Stimulated activated CD4-positive, alpha-beta T cell treated with anti-CD3 and anti-CD28 coated beads, Interleukin-1b, Interleukin-23, amount 100 ng/mL, for 4 hours (primary cell): ENCODE data around the gene PHETA1.

Experiments
- DNase-seq, 2 donors: peaks; one replicate each; pipeline ENCODE4 v3.0.0-alpha.2; 2020; ENCODE audit warnings: low read depth in 2 of 2

PHETA1 gene

GRCh38 chr12:111368788-111369495 lies at the start of gene PHETA1:
Gene PHETA1 (minus strand): TSS chr12:111369095. CDS start chr12:111363427, 5,668 bp downstream.
- DNase-seq: peak; percentile 70 to 82

- no peak for DNase-seq
Measured at GRCh38 chr12:111418594-111418880, 49.6 kb upstream of the PHETA1 start.

- no peak for DNase-seq
Measured at GRCh38 chr12:111417784-111418593, 49.1 kb upstream of the PHETA1 start.

- no peak for DNase-seq
Measured at GRCh38 chr12:111417290-111417689, 48.4 kb upstream of the PHETA1 start.

DNA sequence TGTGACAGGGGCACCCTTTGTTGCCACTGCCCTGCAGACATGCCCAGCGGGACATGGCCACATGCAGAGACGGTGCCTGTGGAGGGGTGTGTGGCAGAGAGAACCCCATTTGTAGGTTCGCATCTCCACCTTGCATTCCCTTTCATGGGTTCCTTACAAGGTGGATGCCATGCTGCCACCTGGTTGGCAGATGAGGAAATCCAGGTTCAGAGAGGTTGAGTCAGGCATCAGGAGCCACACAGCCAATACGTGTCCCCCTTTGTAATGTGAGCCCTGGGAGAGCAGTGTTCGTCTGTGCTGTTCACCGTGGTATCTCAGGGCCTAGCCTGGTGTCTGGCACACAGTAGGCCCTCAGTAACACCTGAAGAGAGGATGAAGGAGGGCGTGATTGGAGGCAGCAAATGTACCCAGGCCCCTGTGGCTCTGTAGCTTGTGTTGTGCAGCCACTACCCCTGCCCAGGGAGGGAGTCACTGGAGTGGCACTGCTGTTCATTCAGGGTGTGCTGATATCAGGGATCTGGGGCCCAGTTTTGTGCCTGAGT lies 45.9 kb upstream of the PHETA1 start:
- no peak for DNase-seq

- DNase-seq: no peak
Measured at GRCh38 chr12:111413442-111414086, 44.7 kb upstream of the PHETA1 start.

- no peak for DNase-seq
Measured at GRCh38 chr12:111412830-111413441, 44.0 kb upstream of the PHETA1 start.

DNA sequence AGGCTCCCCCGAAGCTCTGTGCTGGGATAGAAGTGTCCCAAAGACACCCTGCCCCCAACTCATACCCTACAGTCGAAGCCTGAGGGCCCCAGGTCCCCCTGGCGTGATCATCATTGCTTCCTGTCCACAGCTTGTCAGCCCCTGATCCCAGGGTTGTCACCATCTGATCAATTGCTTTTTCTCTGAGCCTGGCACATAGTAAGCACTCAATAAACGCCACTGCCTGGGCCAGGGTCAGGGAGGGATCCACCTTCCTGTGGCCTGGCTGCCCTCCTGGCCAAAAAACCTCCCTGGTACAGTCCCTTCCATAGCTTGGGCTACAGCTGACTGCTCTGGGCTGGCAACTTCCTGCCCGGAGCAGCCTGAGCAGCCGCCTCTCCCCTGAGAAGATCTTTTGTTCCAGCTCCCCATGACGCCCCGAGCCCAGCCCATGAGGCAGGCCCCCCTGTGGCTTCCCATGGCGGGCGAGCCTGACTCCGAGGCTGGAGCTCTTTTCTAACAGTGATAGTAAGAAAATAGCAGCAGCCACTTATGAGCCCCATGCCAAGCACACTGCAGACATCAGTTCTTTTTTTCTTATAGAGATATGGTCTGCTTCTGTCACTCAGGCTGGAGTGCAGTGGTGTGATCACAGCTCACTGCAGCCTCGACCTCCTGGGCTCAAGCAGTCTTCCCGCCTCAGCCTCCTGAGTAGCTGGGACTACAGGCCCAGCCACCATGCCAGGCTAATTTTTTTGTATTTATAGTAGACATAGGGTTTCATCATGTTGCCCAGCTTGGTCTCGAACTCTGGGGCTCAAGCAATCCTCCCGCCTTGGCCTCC lies 43.3 kb upstream of the PHETA1 start:
- no peak for DNase-seq

DNA sequence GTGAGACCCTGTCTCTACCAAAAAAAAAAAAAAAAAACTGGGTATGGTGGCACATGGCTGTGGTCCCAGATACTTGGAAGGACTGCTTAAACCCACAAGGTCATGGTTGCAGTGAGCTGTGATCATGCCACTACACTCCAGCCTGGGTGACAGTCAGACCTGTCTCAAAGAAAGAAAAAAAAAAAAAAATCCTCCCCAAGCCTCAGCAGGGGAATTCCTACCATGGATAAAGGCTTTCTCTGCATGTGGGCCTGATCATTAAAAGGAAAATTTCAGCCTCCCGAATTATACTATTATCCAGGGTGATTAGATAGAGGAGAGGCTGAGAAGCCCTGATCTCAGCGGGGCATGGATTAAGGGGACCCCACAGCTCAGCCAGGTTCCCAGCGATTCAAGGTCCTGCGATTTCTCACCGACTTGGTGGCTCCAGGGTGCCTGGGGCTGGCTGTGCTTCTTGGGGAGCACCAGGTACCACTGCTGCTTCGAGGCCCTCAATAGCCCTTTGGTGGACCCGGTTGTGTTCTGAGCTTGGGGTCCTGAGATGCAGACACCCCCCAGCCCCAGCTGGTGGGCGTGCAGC lies 42.4 kb upstream of the PHETA1 start:
- DNase-seq: no peak

DNA sequence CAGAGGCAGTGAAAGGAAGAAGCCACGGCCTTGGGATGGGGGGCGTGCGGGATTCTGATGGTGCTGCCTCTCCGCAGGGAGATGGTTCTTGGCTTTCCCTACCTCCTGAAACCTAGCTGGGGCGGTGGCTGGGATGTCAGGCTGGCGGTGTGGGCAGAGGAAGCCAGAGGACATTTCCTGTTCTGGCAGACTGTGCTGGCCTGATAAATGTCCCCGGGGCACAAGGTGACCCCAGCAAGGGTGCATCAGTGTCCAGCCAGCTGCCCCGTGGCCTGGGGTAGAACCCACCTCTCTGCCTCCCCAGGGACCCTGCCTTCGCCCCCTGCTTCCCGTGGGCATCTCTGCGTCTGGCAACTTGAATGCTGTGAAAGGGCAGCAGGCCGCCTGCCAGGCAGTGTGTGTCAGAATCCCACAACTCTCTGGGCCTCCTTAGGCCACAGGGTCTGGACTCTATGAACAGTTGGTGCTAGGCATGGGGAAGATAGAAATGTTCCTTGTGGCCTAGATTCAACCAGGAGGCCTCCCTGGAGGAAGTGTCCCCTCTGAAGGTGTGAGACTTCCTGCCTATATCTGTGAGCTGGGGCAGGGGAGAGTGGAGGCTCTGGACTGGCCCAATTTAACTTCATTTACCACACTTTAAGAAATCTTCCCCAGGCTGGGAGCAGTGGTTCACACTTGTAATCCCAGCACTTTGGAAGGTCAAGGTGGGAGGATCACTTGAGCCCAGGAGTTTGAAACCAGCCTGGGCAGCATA lies 41.7 kb upstream of the PHETA1 start:
- no peak for DNase-seq

DNA sequence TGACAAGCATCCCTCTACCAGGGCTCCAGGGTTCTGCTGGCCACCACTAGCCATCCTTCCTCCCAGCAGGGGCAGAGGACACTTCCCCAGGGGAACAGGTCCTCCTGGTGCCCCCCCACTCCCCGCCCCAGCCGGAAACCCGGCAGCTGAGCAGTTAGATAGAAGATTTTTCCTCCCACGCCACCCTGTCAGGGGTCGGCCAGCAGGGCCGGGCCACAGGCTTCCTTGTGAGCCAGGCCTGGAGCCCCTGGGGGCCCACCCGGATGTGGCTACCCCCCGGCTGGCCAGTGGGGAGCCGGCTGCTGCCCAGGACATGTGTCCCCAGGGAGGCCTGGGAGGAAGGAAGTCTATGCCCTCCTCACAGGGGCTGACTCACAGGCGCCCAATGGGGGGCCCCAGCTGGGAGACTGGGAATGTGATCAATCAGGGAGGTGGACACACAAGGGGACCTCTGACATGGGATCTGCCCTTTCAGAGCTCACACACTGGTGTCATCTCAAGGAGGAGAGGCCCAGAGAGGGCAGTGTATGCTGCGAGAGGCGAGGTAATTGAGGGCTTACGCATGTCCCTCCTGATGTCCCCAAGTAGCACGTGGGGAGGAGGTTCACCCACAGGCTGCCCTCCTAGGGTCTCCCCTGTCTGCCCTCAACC lies 41.0 kb upstream of the PHETA1 start:
- no peak for DNase-seq

- DNase-seq: no peak
Measured at GRCh38 chr12:111409403-111409779, 40.5 kb upstream of the PHETA1 start.

- DNase-seq: no peak
Measured at GRCh38 chr12:111408686-111409402, 39.9 kb upstream of the PHETA1 start.

- DNase-seq: no peak
Measured at GRCh38 chr12:111408116-111408440, 39.2 kb upstream of the PHETA1 start.

DNA sequence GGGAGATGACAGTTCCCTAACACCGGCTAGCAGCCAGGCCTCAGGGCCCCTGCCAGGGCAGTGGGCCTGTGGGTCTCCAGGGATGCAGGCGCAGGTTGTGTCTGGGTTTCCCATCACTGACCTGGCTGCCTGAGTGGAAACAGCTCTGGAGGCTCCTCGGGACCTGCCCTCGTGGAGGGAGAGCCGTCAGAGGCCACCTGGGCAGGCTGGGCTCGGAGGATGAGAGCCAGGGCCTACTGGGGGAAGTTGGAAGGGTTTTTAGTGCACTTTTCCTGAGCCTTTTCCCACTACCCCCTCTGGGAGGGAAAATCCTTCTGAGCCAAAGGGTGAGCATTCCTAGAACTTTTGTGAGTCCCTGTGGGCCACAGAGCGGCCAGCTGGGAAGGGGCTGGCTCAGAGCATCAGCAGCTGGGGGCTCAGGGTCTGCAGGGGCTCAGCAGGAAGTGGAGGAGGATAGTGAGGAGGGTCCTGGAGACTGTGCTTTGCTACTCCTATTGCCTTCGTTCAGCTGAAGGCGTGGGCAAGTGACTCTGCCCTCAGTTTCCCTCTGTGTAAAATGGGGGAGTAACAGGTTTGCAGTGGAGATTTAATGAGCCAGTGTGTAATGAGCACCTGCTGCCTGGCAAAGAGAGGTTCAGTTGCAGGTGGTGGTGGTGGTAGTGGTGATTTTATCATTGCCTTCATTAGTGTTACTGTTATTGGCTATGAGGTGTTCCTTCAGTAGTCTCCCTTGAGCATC lies 38.7 kb upstream of the PHETA1 start:
- no peak for DNase-seq

- peak in 1 of 2 donors; percentile 45 for DNase-seq
Measured at GRCh38 chr12:111406474-111407376, 37.8 kb upstream of the PHETA1 start.

DNA sequence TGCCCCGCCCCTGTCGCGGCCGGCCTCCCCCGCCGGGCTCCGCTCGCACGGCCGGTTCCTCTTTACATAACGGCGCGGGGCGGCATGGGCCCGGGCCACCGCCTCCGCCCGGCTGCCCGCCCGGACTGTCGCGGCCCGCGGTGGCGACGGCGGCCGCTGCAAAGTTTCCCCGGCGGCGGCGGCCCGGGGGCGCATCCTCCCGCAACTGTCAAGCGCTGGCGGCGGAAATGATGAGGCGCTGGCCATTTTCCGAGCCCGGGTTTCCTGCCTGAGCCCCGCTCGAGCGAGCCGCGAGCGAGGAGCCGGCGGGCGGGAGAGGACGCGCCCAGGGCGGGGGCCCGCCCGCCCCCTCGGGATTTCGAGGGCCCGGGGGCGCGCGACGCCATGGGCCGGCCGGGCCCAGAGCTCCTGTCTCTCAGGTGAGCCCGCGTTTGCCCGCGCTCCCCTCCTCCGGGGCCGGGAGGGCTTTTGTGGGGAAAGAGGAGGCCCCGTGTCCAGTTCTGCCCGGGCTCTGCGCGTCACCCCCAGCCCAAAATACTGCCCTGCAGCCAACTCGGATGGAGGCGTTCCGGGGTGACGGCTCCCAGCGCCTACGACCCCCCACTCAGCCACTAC lies 37.1 kb upstream of the PHETA1 start, which contains the start of gene SH2B3:
SH2B3 (plus strand) TSS at position 65 of the 615 bp plus-strand sequence. CDS start 12,223 bp downstream, outside the sequence.
- no peak for DNase-seq
